Panc1 (cell line): ENCODE measurements around the gene GPC3.

Experiments
- POLR2AphosphoS5 ChIP-seq: IDR thresholded peaks from 2 replicates; pipeline ENCODE4 v1.6.1; 2012; ENCODE audit warnings: mild to moderate bottlenecking, low read depth, low read length, moderate library complexity
- SIN3A ChIP-seq: IDR thresholded peaks from 2 replicates; pipeline ENCODE4 v1.6.1; 2012; ENCODE audit warnings: low read depth, mild to moderate bottlenecking, low read length, moderate library complexity, borderline replicate concordance; ENCODE audit not compliant: insufficient read depth
- TF ChIP-seq, protein P1 (sequence below): fragments of 450-650 bp; IDR thresholded peaks from 2 replicates; pipeline ENCODE4 v1.5.1; 2017; ENCODE audit warnings: mild to moderate bottlenecking

DNA sequence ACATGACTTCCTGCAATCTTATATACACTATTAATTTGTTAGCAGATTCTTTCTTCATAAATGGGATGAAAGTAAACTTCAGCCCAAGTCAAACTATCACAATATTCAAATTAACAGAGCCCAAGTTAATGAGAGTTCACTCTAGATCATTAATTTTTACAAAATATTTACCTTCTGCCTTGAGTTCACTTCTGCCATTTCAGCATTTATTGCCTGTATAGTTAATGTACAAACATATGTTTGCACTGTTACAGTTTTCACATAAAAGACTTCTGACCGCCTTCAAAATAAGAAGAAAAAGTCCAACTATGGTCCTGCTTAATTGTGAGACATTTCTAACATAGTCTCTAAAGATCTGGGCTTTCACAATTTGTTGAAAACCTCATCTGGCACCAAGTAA is 46.9 kb downstream of the GPC3 start:
- TF ChIP-seq, protein P1, sequence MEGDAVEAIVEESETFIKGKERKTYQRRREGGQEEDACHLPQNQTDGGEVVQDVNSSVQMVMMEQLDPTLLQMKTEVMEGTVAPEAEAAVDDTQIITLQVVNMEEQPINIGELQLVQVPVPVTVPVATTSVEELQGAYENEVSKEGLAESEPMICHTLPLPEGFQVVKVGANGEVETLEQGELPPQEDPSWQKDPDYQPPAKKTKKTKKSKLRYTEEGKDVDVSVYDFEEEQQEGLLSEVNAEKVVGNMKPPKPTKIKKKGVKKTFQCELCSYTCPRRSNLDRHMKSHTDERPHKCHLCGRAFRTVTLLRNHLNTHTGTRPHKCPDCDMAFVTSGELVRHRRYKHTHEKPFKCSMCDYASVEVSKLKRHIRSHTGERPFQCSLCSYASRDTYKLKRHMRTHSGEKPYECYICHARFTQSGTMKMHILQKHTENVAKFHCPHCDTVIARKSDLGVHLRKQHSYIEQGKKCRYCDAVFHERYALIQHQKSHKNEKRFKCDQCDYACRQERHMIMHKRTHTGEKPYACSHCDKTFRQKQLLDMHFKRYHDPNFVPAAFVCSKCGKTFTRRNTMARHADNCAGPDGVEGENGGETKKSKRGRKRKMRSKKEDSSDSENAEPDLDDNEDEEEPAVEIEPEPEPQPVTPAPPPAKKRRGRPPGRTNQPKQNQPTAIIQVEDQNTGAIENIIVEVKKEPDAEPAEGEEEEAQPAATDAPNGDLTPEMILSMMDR = no peak
- TF ChIP-seq POLR2AphosphoS5 (no peak), SIN3A (no peak)
